T-cell (primary cell): ENCODE data around the gene ZNF134. TPM values are rescaled to one million over a fixed set of nuclear protein-coding genes. Genes with fewer than 3 reads are reported as not detected.

ENCODE experiments used
- total RNA-seq, 35 experiments: library from RNA in 6 of 35; stranded (reverse) in 6 of 35; fragments of 120-200 nt in 1 of 35; gene quantifications; one replicate each; pipeline versions ENCODE4 v1.2.1 to v1.2.4 and lab custom pipeline; 2013 to 2026

ZNF134 gene
- total RNA-seq, 5 donors from 2014 or later (not counting 1 experiment from before 2014, with no cell fraction given): 16.4 to 31.0 (median 22.3) TPM

Other genes with a start within 250 kb of the ZNF134 start
- gene ZNF548, start 224.4 kb upstream of the ZNF134 start, total RNA-seq: 100 to 1,000 TPM in 2 of 5 donors, 10 to 100 TPM in 3; 57.3 to 110 (median 82.8) TPM
- gene ZNF17, start 203.1 kb upstream of the ZNF134 start, total RNA-seq: 10 to 100 TPM; 10.0 to 27.8 (median 21.2) TPM
- gene ZNF749, start 178.9 kb upstream of the ZNF134 start, total RNA-seq: 10 to 100 TPM in 3 of 5 donors, 1 to 10 TPM in 2; 6.8 to 21.3 (median 18.2) TPM
- gene VN1R1, start 157.1 kb upstream of the ZNF134 start, total RNA-seq: under 1 TPM in 3 of 5 donors, not detected in 2; 0.41 to 0.61 (median 0.53) TPM
- gene ZNF772, start 136.7 kb upstream of the ZNF134 start, total RNA-seq: 10 to 100 TPM in 1 of 5 donors, 1 to 10 TPM in 4; 2.3 to 12.1 (median 9.4) TPM
- gene ZNF419, start 126.5 kb upstream of the ZNF134 start, total RNA-seq: 10 to 100 TPM in 4 of 5 donors, 1 to 10 TPM in 1; 6.3 to 24.5 (median 21.5) TPM
- 10 to 100 TPM; 10.3 to 25.6 (median 18.7) TPM for gene ZNF773, start 114.3 kb upstream of the ZNF134 start, total RNA-seq
- 10 to 100 TPM in 4 of 5 donors, 1 to 10 TPM in 1; 9.0 to 17.4 (median 16.0) TPM for gene ZNF549, start 86.9 kb upstream of the ZNF134 start, total RNA-seq
- gene ZNF550, start 54.4 kb upstream of the ZNF134 start, total RNA-seq: 10 to 100 TPM; 16.9 to 47.4 (median 45.1) TPM
- 10 to 100 TPM in 3 of 5 donors, 1 to 10 TPM in 2; 5.6 to 11.1 (median 10.0) TPM for gene ZNF416, start 35.3 kb upstream of the ZNF134 start, total RNA-seq
- gene ZIK1, start 30.1 kb upstream of the ZNF134 start, total RNA-seq: 10 to 100 TPM in 2 of 5 donors, 1 to 10 TPM in 3; 4.9 to 10.6 (median 8.2) TPM
- 1 to 10 TPM; 3.0 to 9.7 (median 9.2) TPM for gene ZNF530, start 14.4 kb upstream of the ZNF134 start, total RNA-seq
- gene ZNF211, start 18.9 kb downstream of the ZNF134 start, total RNA-seq: 10 to 100 TPM; 30.7 to 40.5 (median 34.7) TPM
- gene ZSCAN4, start 54.7 kb downstream of the ZNF134 start, total RNA-seq: not detected
- 10 to 100 TPM; 10.4 to 18.6 (median 17.2) TPM for gene ZNF551, start 67.7 kb downstream of the ZNF134 start, total RNA-seq
- 10 to 100 TPM in 2 of 5 donors, 1 to 10 TPM in 3; 6.3 to 16.2 (median 7.7) TPM for gene ZNF154, start 95.0 kb downstream of the ZNF134 start, total RNA-seq
- gene ZNF671, start 113.4 kb downstream of the ZNF134 start, total RNA-seq: 10 to 100 TPM; 15.2 to 32.8 (median 30.4) TPM
- gene ZNF776, start 132.6 kb downstream of the ZNF134 start, total RNA-seq: 10 to 100 TPM; 14.3 to 36.5 (median 26.9) TPM
- gene ZNF586, start 155.4 kb downstream of the ZNF134 start, total RNA-seq: 10 to 100 TPM; 34.0 to 46.9 (median 40.1) TPM
- 10 to 100 TPM; 12.7 to 18.9 (median 16.2) TPM for gene ZNF552, start 200.7 kb downstream of the ZNF134 start, total RNA-seq
- 10 to 100 TPM; 16.5 to 27.7 (median 22.8) TPM for gene ZNF587B, start 216.1 kb downstream of the ZNF134 start, total RNA-seq
- 10 to 100 TPM; 56.6 to 60.5 (median 56.8) TPM for gene ZNF587, start 235.6 kb downstream of the ZNF134 start, total RNA-seq